CD4-positive, alpha-beta T cell treated with Interleukin-17A for 4 hours (primary cell): ENCODE measurements around the gene EXOC4.

Experiments
- DNase-seq: peaks from one replicate; pipeline ENCODE4 v3.0.0-alpha.2; 2020; ENCODE audit warnings: mixed read lengths

EXOC4 gene

DNA sequence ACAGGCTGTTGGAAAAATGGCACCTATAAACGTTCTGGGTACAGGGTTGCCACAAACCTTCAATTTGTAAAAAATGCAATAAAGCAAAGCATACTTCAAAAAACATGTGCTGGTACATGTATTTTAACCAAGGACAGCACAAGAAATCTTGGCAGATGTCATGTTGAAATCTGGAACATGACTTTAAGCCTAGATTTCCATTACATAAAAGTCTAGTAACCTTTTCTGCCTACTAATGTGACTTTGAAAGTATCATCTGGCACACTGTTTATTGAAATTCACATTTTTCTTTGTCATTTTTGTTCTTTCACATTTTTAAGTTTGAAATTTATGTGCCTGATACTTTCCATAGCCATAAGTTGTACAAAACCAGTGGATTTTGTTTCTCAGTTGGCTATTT, 296.8 kb downstream of the EXOC4 start:
- DNase-seq = no peak

DNA sequence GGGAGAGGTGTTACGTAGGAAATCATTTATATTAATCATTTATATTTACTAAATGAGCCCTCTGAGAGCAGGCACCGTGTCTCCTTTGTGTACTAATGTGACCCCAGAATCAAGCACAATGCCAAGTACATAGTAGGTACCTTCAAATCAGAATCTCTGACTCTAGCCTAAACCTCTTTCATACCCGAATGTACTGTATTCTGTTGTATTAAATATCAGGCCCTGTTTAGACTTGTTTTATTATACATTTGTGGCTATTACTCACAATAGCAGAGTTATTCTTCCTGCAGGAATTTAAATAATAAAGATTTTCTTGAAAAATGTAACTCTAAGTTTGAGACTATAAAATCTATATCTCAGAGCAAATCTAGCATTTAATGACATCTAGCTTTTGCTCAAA, 297.3 kb downstream of the EXOC4 start:
- DNase-seq = no peak

DNA sequence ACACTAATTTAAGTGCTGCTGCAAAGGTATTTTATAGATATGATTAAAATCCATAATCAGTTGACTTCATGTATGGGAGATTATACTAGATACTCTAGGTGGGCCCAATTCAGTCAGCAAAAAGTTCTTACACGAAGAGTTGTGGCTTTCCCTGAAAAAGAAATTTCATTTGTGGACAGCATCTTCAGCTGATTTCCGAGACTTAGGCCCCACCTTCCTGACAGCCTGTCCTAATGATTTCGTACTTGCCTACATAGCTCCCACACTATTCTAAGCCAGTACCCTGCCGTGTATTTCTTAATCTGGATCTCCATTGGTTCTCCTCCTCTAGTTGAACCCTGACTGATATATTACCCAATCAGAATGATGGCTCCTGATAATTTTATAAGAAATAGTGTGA, 297.9 kb downstream of the EXOC4 start:
- DNase-seq = no peak

DNA sequence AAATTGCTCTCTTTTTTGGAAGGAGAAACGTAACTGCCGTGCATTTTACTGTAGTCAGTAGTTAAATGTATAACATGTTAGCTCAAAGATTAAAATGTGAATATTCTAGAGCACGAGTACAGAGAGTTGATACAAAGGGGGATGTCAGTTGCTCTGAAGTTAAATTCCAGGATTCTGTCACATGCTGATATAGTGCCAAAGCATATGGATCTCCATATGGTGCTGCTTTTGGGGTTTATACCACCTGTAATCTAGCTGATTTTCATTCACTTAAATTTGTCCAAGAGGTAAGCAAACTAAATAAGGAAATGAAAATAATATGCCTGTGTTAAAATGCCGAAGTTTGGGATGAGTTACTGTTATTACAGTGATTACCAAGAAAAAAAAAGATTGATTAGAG, 298.6 kb downstream of the EXOC4 start:
- DNase-seq = no peak

DNA sequence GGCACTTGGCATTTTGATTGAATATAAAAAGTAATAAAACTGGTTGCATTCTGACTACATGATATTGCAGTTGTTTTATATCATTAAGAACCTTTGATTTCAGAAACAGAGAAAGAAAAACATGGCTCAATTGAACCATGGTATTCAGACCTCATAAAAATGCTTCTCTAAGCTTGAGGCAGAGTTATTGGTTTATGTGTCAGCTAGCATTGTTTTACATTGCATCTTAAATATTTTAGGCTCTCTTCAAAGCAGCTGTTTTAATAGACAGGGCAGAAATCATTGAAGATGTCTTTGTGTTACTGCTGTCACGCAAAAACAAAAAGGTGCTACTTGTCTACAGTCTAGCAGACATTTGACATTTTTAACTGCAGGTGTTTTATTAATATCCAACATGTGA, 299.2 kb downstream of the EXOC4 start:
- no peak for DNase-seq

DNA sequence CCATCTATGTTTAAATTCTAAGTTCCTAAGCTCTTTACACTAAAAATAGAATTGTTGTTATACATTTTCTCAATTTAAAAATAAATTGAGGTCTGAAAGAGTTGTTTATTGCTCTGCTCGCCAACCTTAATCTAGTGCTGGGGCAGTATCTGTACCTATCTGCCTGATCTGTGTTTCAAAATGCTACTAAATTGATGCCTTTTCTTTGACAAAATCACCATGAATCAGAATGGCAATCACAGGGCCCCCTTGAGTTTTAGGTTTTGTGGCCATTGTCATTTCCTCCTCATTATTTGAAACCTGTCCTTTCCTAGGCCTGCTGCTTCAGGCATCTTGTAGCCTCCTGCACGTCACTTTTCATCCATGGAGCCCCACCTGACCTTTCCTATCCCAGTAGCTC, 301.5 kb downstream of the EXOC4 start:
- DNase-seq = no peak

DNA sequence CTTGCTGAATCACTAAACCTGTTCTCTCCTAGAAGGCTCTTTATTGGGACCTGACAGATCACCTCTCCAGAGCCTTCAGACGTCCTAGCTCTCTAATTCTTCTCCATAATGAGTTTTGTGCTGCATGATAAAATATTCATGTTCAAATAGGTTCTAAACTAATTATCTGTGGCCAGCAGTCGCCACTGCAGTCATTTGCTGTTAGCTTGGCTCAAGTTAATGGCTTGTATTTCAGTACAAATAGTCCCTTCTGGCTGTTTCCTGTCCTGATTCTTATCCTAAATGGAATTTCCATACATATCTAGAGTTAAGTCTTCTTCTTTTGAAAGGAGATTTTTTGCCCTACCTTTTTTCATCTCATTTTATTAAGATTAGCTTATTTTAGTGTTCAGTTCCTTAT, 303.2 kb downstream of the EXOC4 start:
- no peak for DNase-seq

DNA sequence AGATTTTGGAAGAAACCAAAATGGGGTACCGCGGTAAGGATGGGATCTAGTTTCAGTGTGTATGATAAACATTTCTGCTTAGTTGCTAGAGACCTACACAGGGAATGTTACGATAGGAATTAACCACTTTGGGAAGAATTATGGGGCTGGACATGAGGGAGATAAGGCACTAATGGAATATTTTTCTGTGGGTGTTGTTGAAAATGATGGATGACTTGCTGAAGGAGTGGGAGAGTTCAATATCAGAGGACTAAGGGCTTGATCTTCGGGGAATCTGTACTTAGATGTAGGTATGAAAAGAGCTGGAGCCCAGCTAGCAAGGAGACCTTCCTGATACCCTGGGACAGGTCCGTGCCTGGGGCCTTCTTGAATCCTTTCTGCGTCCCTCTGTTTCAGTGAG, 303.7 kb downstream of the EXOC4 start:
- no peak for DNase-seq

DNA sequence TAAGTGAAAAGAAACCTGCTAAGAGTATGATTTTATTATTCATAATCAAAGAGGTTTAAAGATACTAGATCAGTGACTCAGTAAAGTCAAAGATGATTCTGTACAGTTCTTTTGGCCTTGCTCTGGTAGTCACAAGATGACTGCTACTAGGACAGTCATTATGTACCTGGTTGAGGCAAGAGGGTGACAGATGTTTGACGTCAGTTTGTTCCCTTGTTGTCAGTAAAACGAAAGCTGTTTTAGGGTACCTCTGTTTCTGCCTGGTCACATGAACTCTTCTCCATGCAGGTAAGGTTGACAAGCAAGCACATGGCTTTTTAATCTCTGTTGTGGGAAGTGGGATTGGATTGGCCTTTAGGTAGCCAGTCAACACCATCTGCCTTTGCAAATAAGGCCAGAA, 308.0 kb downstream of the EXOC4 start:
- DNase-seq = no peak

DNA sequence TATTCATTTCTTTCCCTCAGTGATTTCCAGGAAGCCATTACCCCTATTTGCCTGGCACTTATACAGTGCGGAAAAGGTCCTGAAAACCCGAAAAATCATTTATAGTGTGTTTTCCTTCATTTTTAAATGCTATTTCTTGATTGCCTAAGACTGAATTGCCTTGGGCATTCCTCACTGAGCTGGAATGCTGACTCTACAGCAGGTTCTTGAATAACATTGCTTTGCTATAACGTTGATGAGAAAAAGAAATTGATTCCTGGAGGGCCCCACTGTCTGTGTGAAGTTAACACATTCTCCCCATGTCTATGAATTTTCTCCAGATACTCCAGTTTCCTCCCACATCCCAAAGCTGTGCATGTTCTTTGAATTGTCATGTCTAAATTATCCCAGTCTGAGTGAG, 308.5 kb downstream of the EXOC4 start:
- DNase-seq = no peak

DNA sequence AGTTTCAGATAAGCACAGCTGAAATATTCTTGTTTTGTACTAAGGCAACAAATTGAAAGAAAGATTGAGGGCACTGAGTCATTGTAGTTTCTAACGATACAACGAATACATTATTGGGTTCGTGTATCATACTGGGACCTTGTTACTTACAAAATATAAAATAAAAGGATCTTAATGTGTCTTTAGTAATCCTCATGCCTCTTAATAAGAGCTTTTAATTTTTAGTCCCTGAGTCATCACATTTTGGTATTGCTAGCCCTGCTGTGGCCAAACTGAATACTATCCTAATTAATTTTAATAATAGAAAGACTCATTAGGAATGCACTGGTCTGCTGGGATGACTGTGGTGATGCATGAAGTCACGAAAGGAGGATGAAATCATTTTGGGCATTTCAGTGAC, 309.7 kb downstream of the EXOC4 start:
- DNase-seq = no peak

DNA sequence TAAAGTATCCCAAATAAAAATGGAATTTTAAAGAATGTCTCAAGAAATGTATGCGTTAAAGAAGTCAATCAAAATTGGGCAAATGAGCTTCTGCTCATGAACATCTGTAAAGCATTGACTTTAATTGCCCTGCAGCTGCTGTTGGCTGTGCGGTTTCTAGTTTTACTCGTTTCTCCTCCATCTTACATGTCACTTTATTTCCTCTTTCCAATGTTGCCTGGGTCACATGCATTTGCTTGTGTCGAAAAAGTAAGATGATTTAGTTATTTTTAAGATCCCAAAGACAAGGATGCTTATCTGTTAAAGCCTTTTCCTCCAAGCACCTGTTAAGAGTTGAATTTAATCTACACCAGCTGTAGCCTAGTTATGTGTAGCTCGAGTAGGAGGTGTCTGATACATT, 310.4 kb downstream of the EXOC4 start:
- no peak for DNase-seq

DNA sequence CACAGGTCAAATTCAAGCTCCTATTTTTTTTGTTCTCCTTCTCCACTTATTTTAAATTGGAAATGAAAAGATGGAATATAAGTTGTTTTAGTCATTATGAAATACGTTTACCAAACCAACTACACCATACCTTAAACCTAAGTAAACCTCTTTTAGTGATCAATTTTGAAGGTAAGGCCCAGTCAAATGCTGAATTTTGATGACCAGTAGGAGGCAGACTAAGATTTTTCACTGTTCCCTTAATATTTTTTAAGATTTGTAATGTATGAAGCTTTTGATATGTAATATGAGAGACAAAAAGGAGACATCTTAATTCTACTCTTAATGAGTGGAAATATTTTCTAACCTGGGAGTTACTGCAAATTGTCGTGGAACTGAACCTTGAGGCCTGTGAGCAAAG, 311.6 kb downstream of the EXOC4 start:
- no peak for DNase-seq

DNA sequence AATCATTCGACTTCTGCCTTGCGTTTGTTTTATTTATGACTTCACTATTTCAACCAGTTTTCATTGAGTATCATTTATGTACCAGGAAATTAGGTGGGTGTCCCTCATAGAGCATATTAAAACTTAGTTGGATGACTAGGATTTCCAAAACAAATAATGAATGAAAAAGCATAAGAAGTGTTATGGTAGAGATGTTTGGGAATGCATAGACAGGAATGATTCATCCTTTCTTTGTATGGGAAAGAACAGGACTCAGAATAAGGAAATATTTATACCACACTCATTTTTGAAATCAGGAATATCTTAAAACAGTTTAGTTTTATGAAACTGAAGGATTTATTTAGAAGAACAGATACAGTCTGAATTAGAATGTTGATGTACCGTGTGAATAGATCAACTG, 315.7 kb downstream of the EXOC4 start:
- DNase-seq = no peak

DNA sequence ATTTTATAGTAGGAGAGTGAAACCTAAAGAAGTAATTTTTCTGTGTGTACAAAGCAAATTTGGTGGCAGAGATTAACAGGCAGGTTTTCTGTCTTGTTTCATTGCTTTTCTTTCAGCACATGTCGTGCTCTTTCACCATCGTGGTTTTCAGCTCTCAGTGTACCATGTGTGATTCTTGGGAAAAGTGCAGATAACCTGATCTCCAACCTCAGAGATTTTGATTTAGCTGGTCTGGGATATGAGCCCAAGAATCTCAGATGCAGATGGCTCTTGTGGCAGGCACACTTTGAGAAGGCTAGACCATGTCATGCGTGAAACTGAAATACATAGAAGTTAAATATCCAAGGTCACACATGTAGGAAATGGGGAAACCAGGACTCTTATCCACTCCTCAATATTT, 317.4 kb downstream of the EXOC4 start:
- no peak for DNase-seq

DNA sequence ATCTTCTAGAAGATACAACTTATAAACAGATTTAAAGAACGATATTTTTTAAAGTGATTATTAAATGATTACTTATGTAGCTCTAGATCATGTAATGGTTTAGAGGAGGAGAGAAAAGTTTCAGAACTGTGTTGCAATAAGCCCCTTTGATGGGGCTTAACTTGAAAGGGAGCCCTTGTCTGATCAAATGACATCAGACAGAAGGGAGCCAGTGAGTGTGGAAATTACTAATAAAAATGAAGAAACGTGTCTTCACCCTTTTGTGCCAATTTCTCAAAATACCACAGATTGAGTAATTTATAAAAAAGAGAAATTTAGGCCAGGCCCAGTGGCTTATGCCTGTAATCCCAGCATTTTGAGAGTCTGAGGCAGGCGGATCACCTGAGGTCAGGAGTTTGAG, 318.2 kb downstream of the EXOC4 start:
- DNase-seq = no peak

DNA sequence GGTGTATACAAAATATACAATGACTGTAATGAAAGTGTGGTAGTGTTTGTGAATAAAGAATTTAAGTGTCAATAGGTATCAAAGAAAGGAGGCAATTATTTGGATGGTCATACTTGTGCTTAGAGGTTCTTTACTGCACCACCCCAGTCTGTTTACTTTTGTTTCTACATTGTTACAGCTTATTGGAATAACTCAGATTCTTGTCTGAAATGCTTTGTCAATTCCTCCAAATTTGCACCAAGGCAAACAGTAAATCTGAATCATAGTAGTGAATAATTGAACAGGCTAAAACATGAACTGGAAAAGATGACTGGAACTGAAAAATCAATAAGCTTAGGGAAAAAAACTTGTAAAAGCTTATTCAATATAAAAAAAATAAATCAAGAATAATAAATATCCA, 319.2 kb downstream of the EXOC4 start:
- no peak for DNase-seq

DNA sequence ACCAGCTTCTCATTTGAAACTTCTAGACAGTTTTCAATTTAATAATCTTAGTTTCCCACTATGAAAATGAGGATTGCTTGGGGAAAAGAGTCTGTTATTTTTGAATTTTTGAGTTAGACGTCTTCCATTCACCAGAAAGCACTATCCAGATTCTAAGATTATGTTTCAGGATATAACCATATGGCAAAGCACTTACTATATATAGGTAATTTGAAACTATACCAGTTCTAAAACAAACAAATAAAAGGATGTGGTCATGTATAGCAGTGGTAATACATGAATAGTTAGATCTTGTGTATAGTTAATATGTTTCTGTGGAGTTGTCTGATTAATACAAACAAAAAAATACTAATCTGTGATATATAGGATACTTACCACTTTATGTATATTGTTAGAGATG, 320.0 kb downstream of the EXOC4 start:
- no peak for DNase-seq

DNA sequence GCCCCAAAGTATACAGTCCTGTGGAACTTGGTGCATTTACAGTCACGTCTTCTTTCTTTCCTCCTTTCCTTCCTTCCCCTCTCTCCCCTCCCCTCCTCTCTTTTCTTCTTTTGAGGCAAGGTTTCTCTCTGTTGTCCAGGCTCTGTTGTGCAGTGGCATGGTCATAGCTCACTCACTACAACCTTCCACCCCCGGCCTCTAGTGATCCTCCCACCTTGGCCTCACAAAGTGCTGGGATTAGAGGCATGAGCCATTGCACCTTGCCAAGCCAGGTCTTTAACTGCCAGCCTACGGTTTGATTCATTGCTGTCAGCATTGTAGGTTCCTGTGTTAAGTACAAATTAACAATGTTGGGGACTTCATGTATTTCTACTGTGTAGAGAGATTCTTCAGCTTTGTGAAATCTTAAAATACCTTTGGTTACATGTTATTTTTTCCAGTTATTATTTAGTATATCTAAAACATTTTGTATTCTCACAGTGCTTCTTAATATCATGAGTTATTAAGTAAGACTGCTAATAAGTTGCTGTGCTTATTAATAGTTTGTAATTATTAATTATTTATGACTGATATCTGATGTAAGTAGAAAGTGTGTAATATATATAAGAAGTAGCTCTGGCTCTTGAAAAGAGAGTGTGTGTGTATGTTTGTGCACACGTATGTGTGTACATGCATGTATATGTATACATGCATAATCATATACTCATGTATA, 320.8 kb downstream of the EXOC4 start:
- DNase-seq = no peak

DNA sequence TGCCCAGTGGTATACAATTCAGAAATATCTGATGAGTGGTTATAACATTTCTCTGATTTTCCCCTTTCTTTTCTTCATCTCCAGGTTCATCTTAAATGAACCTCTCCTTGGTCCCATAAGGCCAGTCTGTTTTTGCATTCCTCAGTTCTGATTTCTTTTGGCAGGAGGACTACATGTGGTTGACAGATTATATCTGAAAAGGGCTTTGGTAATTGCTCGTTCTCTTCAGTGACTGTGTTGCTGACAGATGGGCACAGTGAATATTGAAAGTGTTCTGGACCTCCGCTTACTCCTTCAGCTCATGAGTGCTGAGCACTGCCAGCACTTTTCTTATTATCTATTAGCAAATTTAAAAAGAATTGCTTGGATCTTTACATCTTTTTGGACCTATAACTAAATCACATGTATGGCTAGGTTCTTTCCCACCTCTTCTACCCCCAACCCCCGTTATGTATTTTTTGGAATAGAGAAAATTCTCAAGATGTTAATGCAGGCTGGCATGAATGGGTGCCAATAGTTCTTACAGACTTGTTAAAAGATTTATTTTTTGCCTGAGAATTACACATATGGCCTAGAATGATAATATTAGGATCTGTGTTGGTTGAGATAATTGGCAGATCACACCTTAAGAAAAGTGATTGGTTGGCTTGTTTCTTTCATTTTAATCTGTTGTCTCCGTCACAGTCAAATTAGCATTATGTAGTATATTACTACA, 323.0 kb downstream of the EXOC4 start:
- no peak for DNase-seq

DNA sequence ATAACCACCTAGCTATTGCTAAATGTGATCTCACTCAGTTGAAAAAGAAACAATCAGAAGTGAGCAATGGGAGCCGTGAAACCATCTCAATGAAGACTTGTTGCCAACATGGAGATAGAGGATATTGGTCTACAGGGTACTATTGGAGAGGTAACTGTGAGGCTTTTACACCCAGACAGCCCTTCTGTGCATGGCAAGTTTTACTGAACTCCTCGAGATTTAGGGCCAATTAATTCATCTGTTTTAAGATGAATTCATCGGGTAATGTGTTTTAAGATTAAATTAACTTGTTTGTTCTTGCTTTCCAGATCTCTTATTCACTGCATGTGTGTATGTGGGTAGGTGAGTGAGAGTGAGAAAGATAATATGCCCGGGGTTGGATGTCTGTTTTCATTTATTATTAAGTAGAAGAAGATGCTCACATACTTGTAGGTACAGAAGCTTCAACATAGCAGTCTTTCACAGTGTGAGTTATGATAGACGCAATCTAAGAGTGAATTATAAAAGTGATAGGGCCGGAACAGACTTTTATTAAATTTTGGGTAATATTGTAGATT, 323.8 kb downstream of the EXOC4 start:
- DNase-seq = no peak

DNA sequence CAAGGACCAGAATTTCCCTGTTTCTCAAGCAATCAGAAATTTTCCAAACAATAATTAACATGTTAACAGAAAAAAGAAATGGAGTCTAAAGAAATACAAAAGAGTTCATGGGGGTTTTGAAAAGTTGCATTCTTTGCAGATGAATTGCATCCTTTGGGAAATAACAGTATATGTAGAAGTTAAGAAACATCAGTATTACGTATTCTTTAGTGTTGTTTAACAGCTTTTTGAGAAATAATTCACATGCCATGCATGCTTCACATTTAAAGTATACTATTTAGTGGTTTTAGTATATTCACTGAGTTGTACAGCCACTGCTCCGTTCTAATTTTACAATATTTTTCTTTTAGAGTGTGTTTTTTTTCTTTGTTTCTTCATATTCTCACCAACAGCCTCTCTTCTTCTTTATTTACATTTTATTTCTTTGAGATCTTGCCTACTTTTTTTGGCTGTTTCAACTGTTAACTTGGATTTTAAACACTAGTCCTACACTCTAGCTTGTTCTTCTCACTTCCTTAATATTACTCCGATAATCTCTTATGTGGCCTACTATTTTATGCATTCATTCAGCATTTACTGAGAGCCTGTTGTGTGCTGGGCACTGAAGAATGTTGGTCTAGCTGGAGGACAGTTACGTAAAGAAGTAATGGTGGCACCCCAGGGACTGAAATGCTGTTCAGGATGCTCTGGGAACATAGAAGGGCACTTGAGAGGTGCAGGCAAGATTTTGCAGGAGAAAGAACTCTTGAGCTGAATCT, 330.1 kb downstream of the EXOC4 start:
- DNase-seq = no peak

DNA sequence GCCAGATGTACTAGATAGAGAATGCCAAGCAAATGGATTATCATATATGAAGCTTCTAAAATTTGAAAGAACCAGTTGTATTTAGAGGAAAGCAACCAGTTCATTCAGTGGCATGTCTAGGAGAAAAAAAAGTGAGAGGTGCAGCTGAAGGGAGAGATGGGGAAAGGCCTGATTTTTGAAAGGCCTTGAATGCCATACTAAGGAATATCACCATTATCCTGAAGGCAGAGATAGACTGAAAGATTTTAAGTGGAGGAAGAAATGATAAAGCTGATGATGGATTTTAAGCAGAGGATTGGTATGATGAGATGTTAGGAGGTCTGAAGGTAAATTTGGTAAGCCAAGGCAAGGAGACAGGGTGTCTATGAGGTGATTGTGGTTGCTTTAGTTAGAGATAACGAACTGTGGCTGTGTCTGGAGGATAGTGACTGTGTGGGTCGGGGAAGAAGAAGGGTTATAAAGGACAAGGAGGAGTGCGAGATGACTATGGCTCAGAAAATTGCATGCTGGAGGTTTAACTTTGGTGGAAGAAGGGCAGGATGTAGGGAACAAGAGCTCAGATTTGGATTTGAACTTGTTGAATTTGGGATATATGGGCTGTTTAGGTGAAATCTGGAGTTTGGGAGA, 330.8 kb downstream of the EXOC4 start:
- no peak for DNase-seq
